K562 (cell line): ENCODE data around the gene SLC22A7. TPM values are rescaled to one million over a fixed set of nuclear protein-coding genes. Genes with fewer than 3 reads are reported as not detected.

Source experiments
- E2F3 ChIP-seq: fragments of 250-450 bp; sonication (Bioruptor Pico); IDR thresholded peaks from 2 replicates; pipeline ENCODE4 v1.4.0; 2020; ENCODE audit warnings: mild to moderate bottlenecking
- ELF4 ChIP-seq: fragments of 450-650 bp; formaldehyde crosslinking; IDR thresholded peaks from 2 replicates; pipeline ENCODE4 v1.4.0; 2022; ENCODE audit warnings: missing genetic modification characterization
- ERF ChIP-seq: fragments of 450-650 bp; formaldehyde crosslinking; IDR thresholded peaks from 2 replicates; pipeline ENCODE4 v1.4.0; 2020; ENCODE audit warnings: mild to moderate bottlenecking, mixed read lengths
- GABPA ChIP-seq: fragments of 200-800 bp; sonication (Bioruptor generic); conservative IDR thresholded peaks from 2 replicates; pipeline ENCODE4 v1.6.1; 2016; ENCODE audit warnings: low read depth, missing genetic modification characterization, missing compliant biosample characterization
- KDM1A ChIP-seq, 2 experiments: fragments of 450-650 bp; IDR thresholded peaks; 2 replicates each; pipeline ENCODE4 v1.6.1; 2016; ENCODE audit warnings: mild to moderate bottlenecking in 2 of 2
- KDM5B ChIP-seq: fragments of 200-600 bp; sonication (generic); IDR thresholded peaks from 2 replicates; pipeline ENCODE4 v1.6.1; 2012; ENCODE audit warnings: low read depth, mild to moderate bottlenecking, moderate library complexity, low read length, control low read depth, inconsistent platforms; ENCODE audit not compliant: insufficient replicate concordance
- MBD2 ChIP-seq: sonication (generic); IDR thresholded peaks from 2 replicates; pipeline ENCODE4 v1.6.1; 2016; ENCODE audit warnings: low read depth, borderline replicate concordance
- NR2C2 ChIP-seq, 2 experiments: fragments of 200-800 bp in 1 of 2; sonication (Bioruptor generic) in 1 of 2; sonication (generic) in 1 of 2; formaldehyde crosslinking in 1 of 2; IDR thresholded peaks; 2 replicates each; pipeline versions ENCODE4 v1.6.1 to v1.8.0; 2016 to 2022; ENCODE audit warnings: mild to moderate bottlenecking in 1 of 2, missing compliant biosample characterization in 1 of 2, missing genetic modification characterization in 1 of 2, missing genetic modification reagents in 1 of 2
- OTX1 ChIP-seq: fragments of 450-650 bp; formaldehyde crosslinking; IDR thresholded peaks from 2 replicates; pipeline ENCODE4 v1.4.0; 2022; ENCODE audit warnings: mild to moderate bottlenecking
- PRMT5 ChIP-seq: sonication (generic); formaldehyde crosslinking; IDR thresholded peaks from 2 replicates; pipeline ENCODE4 v1.5.0; 2020; ENCODE audit warnings: missing genetic modification reagents
- SREBF1 ChIP-seq: fragments of 150-350 bp; IDR thresholded peaks from 2 replicates; pipeline ENCODE4 v1.6.1; 2014; ENCODE audit warnings: antibody characterized with exemption, low read depth, low read length, borderline replicate concordance
- TAF7 ChIP-seq: fragments of 450-650 bp; IDR thresholded peaks from 2 replicates; pipeline ENCODE4 v1.6.1; 2016; ENCODE audit warnings: missing genetic modification characterization, missing compliant biosample characterization
- TCF7 ChIP-seq: sonication (generic); IDR thresholded peaks from 2 replicates; pipeline ENCODE4 v1.6.1; 2016; ENCODE audit warnings: antibody characterized with exemption, borderline replicate concordance
- XRCC4 ChIP-seq: IDR thresholded peaks from one replicate; pipeline ENCODE4 v1.6.1; 2011; ENCODE audit not compliant: insufficient read depth, insufficient read length; ENCODE audit errors: extremely low read depth
- ZNF324 ChIP-seq: fragments of 250-450 bp; sonication (Bioruptor Pico); IDR thresholded peaks from 2 replicates; pipeline ENCODE4 v1.4.0; 2020; ENCODE audit warnings: mild to moderate bottlenecking
- polyA plus RNA-seq, 8 experiments: library from polyadenylated mRNA; depleted of rRNA in 4 of 8; stranded (reverse) in 5 of 8; unstranded in 3 of 8; fragments of >200 nt; fragmentation: Nextera tagmentation in 2 of 8; fragmentation: Illumina TruSeq in 1 of 8; extraction: Ambion mirVana in 2 of 8; extraction: Trizol in 1 of 8; gene quantifications; 2 replicates each; pipeline versions ENCODE4 v1.2.1 to v1.2.3, GENCODE V29; 2011 to 2014; ENCODE audit warnings: inconsistent platforms in 1 of 8, missing spikeins in 1 of 8
- total RNA-seq, 7 experiments: library from RNA; depleted of rRNA in 6 of 7; stranded (reverse); fragments of >200 nt in 6 of 7; fragmentation: Illumina TruSeq in 2 of 7; extraction: Trizol in 2 of 7; gene quantifications; 2 replicates each; pipeline versions ENCODE4 v1.2.1 to v1.2.3, GENCODE V29; 2011 to 2021; ENCODE audit warnings: low replicate concordance in 1 of 7
- TF ChIP-seq, protein P1 (sequence below): sonication (generic); formaldehyde crosslinking; IDR thresholded peaks from 2 replicates; pipeline ENCODE4 v1.8.0; 2023; ENCODE audit warnings: missing genetic modification reagents, mild to moderate bottlenecking, borderline replicate concordance
- TF ChIP-seq, protein P2 (sequence below): sonication (generic); formaldehyde crosslinking; IDR thresholded peaks from 2 replicates; pipeline ENCODE4 v1.8.0; 2022; ENCODE audit warnings: mild to moderate bottlenecking, missing genetic modification reagents
- TF ChIP-seq, protein P3 (sequence below): fragments of 250-450 bp; sonication (Bioruptor Pico); IDR thresholded peaks from 2 replicates; pipeline ENCODE4 v1.8.0; 2021; ENCODE audit warnings: mild to moderate bottlenecking, moderate library complexity
- TF ChIP-seq, protein P4 (sequence below): sonication (generic); formaldehyde crosslinking; IDR thresholded peaks from 2 replicates; pipeline ENCODE4 v1.9.0; 2022; ENCODE audit warnings: mild to moderate bottlenecking, missing genetic modification reagents

Gene SLC22A7
- total and polyA plus RNA-seq, 9 of the 15 experiments (the other 6 are each of a cell fraction or from before 2014, with no cell fraction given), result not detected

DNA sequence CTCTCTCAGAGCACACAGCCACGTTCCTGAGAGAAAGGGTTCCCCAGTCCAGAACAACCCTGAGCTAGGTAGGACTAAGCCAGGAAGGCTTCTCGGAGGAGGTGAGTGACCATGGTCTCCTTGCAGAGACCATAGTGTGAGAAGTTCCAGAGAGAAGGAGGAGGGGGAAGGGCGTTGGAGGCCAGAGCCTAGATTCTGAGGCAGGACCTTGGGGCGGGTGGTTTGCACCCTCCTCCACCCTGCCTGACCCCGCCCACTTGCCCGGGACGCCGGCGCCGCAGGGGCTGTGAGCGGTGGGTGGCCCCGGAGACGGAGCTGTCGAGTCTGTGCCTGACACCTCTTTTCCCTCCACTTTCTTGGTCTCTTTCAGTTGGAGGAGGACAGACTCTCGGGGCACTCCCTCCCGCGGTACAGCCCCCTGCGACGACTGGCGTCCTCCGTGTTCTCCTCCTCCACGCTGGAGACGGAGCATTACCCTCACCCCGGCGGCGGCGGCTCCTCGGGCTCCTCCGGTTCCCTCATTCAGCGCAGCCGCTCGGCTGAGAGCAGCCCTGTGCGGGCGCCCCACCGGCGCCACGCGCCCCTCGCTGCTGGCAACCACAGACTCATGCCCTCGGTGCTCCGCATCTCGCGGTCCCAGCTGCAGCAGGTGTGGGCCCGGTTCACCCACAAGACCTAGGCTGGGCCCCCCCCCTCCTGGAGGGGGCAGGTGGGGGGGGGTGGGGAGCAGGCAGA, 28.6 kb upstream of the SLC22A7 start (continued):
- TF ChIP-seq, protein P1, sequence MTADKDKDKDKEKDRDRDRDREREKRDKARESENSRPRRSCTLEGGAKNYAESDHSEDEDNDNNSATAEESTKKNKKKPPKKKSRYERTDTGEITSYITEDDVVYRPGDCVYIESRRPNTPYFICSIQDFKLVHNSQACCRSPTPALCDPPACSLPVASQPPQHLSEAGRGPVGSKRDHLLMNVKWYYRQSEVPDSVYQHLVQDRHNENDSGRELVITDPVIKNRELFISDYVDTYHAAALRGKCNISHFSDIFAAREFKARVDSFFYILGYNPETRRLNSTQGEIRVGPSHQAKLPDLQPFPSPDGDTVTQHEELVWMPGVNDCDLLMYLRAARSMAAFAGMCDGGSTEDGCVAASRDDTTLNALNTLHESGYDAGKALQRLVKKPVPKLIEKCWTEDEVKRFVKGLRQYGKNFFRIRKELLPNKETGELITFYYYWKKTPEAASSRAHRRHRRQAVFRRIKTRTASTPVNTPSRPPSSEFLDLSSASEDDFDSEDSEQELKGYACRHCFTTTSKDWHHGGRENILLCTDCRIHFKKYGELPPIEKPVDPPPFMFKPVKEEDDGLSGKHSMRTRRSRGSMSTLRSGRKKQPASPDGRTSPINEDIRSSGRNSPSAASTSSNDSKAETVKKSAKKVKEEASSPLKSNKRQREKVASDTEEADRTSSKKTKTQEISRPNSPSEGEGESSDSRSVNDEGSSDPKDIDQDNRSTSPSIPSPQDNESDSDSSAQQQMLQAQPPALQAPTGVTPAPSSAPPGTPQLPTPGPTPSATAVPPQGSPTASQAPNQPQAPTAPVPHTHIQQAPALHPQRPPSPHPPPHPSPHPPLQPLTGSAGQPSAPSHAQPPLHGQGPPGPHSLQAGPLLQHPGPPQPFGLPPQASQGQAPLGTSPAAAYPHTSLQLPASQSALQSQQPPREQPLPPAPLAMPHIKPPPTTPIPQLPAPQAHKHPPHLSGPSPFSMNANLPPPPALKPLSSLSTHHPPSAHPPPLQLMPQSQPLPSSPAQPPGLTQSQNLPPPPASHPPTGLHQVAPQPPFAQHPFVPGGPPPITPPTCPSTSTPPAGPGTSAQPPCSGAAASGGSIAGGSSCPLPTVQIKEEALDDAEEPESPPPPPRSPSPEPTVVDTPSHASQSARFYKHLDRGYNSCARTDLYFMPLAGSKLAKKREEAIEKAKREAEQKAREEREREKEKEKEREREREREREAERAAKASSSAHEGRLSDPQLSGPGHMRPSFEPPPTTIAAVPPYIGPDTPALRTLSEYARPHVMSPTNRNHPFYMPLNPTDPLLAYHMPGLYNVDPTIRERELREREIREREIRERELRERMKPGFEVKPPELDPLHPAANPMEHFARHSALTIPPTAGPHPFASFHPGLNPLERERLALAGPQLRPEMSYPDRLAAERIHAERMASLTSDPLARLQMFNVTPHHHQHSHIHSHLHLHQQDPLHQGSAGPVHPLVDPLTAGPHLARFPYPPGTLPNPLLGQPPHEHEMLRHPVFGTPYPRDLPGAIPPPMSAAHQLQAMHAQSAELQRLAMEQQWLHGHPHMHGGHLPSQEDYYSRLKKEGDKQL (CRISPR knock-in tag), result no peak
- no peak for TF ChIP-seq NR2C2 (CRISPR knock-in tag; IDR thresholded peaks at IDR 0.05)
- no peak for TF ChIP-seq NR2C2 (tag; IDR thresholded peaks at IDR 0.05)
- no peak for TF ChIP-seq PRMT5 (CRISPR knock-in tag)
- TF ChIP-seq ZNF324 (CRISPR knock-in tag), result no peak
- no peak for TF ChIP-seq XRCC4
- TF ChIP-seq, protein P2, sequence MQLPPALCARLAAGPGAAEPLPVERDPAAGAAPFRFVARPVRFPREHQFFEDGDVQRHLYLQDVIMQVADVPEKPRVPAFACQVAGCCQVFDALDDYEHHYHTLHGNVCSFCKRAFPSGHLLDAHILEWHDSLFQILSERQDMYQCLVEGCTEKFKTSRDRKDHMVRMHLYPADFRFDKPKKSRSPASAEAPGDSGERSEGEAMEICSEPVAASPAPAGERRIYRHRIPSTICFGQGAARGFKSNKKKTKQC, result 0 out of 2 replicates have a peak, but pooled peaks have one; percentile 53
- TF ChIP-seq E2F3 (CRISPR knock-in tag), result no peak
- no peak for TF ChIP-seq SREBF1
- no peak for TF ChIP-seq ELF4
- no peak for TF ChIP-seq KDM5B
- no peak for TF ChIP-seq OTX1 (CRISPR knock-in tag)
- TF ChIP-seq, protein P3, sequence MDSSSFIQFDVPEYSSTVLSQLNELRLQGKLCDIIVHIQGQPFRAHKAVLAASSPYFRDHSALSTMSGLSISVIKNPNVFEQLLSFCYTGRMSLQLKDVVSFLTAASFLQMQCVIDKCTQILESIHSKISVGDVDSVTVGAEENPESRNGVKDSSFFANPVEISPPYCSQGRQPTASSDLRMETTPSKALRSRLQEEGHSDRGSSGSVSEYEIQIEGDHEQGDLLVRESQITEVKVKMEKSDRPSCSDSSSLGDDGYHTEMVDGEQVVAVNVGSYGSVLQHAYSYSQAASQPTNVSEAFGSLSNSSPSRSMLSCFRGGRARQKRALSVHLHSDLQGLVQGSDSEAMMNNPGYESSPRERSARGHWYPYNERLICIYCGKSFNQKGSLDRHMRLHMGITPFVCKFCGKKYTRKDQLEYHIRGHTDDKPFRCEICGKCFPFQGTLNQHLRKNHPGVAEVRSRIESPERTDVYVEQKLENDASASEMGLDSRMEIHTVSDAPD, result no peak
- TF ChIP-seq MBD2, result no peak
- no peak for TF ChIP-seq TAF7 (tag)
- no peak for TF ChIP-seq ERF (CRISPR knock-in tag)
- no peak for TF ChIP-seq TCF7
- TF ChIP-seq GABPA, result no peak
- 0 out of 4 replicates have a peak, but pooled peaks have one; percentile 42 to 66 for TF ChIP-seq KDM1A (IDR thresholded peaks at IDR 0.05)
- TF ChIP-seq, protein P4, sequence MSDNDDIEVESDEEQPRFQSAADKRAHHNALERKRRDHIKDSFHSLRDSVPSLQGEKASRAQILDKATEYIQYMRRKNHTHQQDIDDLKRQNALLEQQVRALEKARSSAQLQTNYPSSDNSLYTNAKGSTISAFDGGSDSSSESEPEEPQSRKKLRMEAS (CRISPR knock-in tag), result 0 out of 2 replicates have a peak, but pooled peaks have one; percentile 14
